Measurements from ENCODE around the gene MIEN1.

- TF ChIP-seq RAD21 (conservative IDR thresholded peaks at IDR 0.05 in 1 of 2, IDR thresholded peaks at IDR 0.05 in 1 of 2) (no peak), CTCF (IDR thresholded peaks at IDR 0.05) (no peak), MAX (IDR thresholded peaks at IDR 0.05) (no peak), EP300 (IDR thresholded peaks at IDR 0.05) (no peak), POLR2A (IDR thresholded peaks at IDR 0.05; ENCODE audit: low read length) (no peak), RFX5 (IDR thresholded peaks at IDR 0.05) (no peak), NR3C1 (IDR thresholded peaks at IDR 0.05) (no peak), PHF8 (IDR thresholded peaks at IDR 0.05; ENCODE audit: borderline replicate concordance, low read depth) (no peak), JUNB (IDR thresholded peaks at IDR 0.05) (no peak), E2F6 (IDR thresholded peaks at IDR 0.05; ENCODE audit: borderline replicate concordance, low read depth) (no peak), CHD4 (IDR thresholded peaks at IDR 0.05; ENCODE audit: borderline replicate concordance) (no peak)
Observed at GRCh38 chr17:39696731-39697130, 33.6 kb downstream of the MIEN1 start.

Measured in A549 (cell line).